DMS 273 (cell line): ENCODE data around the gene TNNT2.

Experiments
- DNase-seq: peaks from one replicate; lab custom pipeline; 2025; ENCODE audit not compliant: unreplicated experiment; lab: John Stamatoyannopoulos, UW

Gene TNNT2

GRCh38 chr1:201318504-201319340 lies 58.8 kb downstream of the TNNT2 start:
- no peak for DNase-seq

GRCh38 chr1:201317551-201317950 lies 59.9 kb downstream of the TNNT2 start:
- no peak for DNase-seq

- no peak for DNase-seq
Measured at GRCh38 chr1:201316556-201316955, 60.9 kb downstream of the TNNT2 start.

GRCh38 chr1:201313086-201313485 lies 64.4 kb downstream of the TNNT2 start:
- peak; percentile 48 for DNase-seq

GRCh38 chr1:201312298-201312697 lies 65.2 kb downstream of the TNNT2 start:
- DNase-seq, result no peak

- no peak for DNase-seq
Measured at GRCh38 chr1:201311356-201312011, 66.0 kb downstream of the TNNT2 start.

GRCh38 chr1:201310986-201311355 lies 66.5 kb downstream of the TNNT2 start:
- DNase-seq, result peak; percentile 82

GRCh38 chr1:201310251-201310985 lies 67.1 kb downstream of the TNNT2 start:
- no peak for DNase-seq

- peak; percentile 84 for DNase-seq
Measured at GRCh38 chr1:201309416-201309815, 68.1 kb downstream of the TNNT2 start.
